GM19351 (cell line): ENCODE measurements around the gene NFYB.
A peak's percentile ranks its signal among the peaks of the same experiment; 100 is the strongest.
"Not testable (repeated sequence)": the region's sequence is repeated elsewhere in the genome, so short reads cannot be mapped to it uniquely, and the experiment has no call there.

ENCODE experiments used
- ATAC-seq: cut with Tn5 transposase; IDR thresholded peaks from one replicate; pipeline ENCODE4 v1.9.1; 2021; ENCODE audit warnings: mild to moderate bottlenecking, moderate library complexity; ENCODE audit not compliant: unreplicated experiment

The NFYB gene

GRCh38 chr12:104163028-104163427 is 25.0 kb upstream of the NFYB start:
- not testable (repeated sequence) for ATAC-seq

- ATAC-seq, result no peak
These were observed 17.9 kb upstream of the NFYB start for GRCh38 chr12:104155711-104156555.

- ATAC-seq, result no peak
These were observed 16.8 kb upstream of the NFYB start for GRCh38 chr12:104154806-104155205.

- no peak for ATAC-seq
These were observed 16.3 kb upstream of the NFYB start for GRCh38 chr12:104154286-104154685.

- ATAC-seq, result no peak
These were observed 14.8 kb upstream of the NFYB start for GRCh38 chr12:104152685-104153241.

- ATAC-seq, result no peak
These were observed 12.4 kb upstream of the NFYB start for GRCh38 chr12:104150416-104150815.

- no peak for ATAC-seq
These were observed 9.3 kb upstream of the NFYB start for GRCh38 chr12:104147346-104147745.

- no peak for ATAC-seq
These were observed 5.9 kb upstream of the NFYB start for GRCh38 chr12:104143918-104144317.

- ATAC-seq, result no peak
These were observed 5.0 kb upstream of the NFYB start for GRCh38 chr12:104143002-104143401.

GRCh38 chr12:104142543-104142942 is 4.5 kb upstream of the NFYB start:
- ATAC-seq, result no peak

GRCh38 chr12:104138797-104139152 is 765 bp upstream of the NFYB start:
- no peak for ATAC-seq

GRCh38 chr12:104137001-104137901 is 759 bp downstream of the NFYB start:
- peak; percentile 23 for ATAC-seq

GRCh38 chr12:104136577-104136976 is 1.4 kb downstream of the NFYB start:
- no peak for ATAC-seq

- ATAC-seq, result no peak
These were observed 3.1 kb downstream of the NFYB start for GRCh38 chr12:104134882-104135281.

- no peak for ATAC-seq
These were observed 4.1 kb downstream of the NFYB start for GRCh38 chr12:104133866-104134265.

GRCh38 chr12:104133321-104133720 is 4.7 kb downstream of the NFYB start:
- ATAC-seq, result no peak

- ATAC-seq, result no peak
These were observed 5.6 kb downstream of the NFYB start for GRCh38 chr12:104132351-104132956.

- no peak for ATAC-seq
These were observed 6.4 kb downstream of the NFYB start for GRCh38 chr12:104131609-104132008.

- ATAC-seq, result no peak
These were observed 7.2 kb downstream of the NFYB start for GRCh38 chr12:104130760-104131159.

- no peak for ATAC-seq
These were observed 11.5 kb downstream of the NFYB start for GRCh38 chr12:104126548-104126947.

- ATAC-seq, result no peak
These were observed 15.7 kb downstream of the NFYB start for GRCh38 chr12:104122298-104122697.
